ENCODE results near the gene ASH1L.
"Not testable (repeated sequence)": the region's sequence is repeated elsewhere in the genome, so short reads cannot be mapped to it uniquely, and the experiment has no call there.

The ASH1L gene

GRCh38 chr1:155328856-155329255, 233.7 kb downstream of the ASH1L start:
- DNase-seq (ENCODE audit: low read depth in 2 of 2) = not testable (repeated sequence)

GRCh38 chr1:155327981-155328380, 234.6 kb downstream of the ASH1L start:
- no peak for DNase-seq (ENCODE audit: low read depth in 2 of 2)

GRCh38 chr1:155326631-155327037, 236.0 kb downstream of the ASH1L start:
- DNase-seq (ENCODE audit: low read depth in 2 of 2) = no peak

GRCh38 chr1:155326020-155326526, 236.5 kb downstream of the ASH1L start:
- no peak for DNase-seq (ENCODE audit: low read depth in 2 of 2)

- no peak for DNase-seq (ENCODE audit: low read depth in 2 of 2)
Measured at GRCh38 chr1:155325603-155325893, 237.1 kb downstream of the ASH1L start.

GRCh38 chr1:155324717-155325602, 237.6 kb downstream of the ASH1L start:
- no peak for DNase-seq (ENCODE audit: low read depth in 2 of 2)

- peak; percentile 90 to 92 for DNase-seq (ENCODE audit: low read depth in 2 of 2)
Measured at GRCh38 chr1:155324037-155324716, 238.4 kb downstream of the ASH1L start.

GRCh38 chr1:155323729-155324036, 238.9 kb downstream of the ASH1L start:
- peak; percentile 78 to 80 for DNase-seq (ENCODE audit: low read depth in 2 of 2)

GRCh38 chr1:155322953-155323728, 239.5 kb downstream of the ASH1L start:
- DNase-seq (ENCODE audit: low read depth in 2 of 2) = peak; percentile 75 to 80

- no peak for DNase-seq (ENCODE audit: low read depth in 2 of 2)
Measured at GRCh38 chr1:155322571-155322952, 240.0 kb downstream of the ASH1L start.

- no peak for DNase-seq (ENCODE audit: low read depth in 2 of 2)
Measured at GRCh38 chr1:155321639-155322503, 240.7 kb downstream of the ASH1L start.

GRCh38 chr1:155320661-155321617, 241.7 kb downstream of the ASH1L start, which contains the start of gene RUSC1:
RUSC1 (plus strand) TSS chr1:155320894; CDS start chr1:155321774, 880 bp downstream.
- DNase-seq (ENCODE audit: low read depth in 2 of 2) = peak; percentile 59 to 68

GRCh38 chr1:155320252-155320651, 242.4 kb downstream of the ASH1L start:
- DNase-seq (ENCODE audit: low read depth in 2 of 2) = no peak

GRCh38 chr1:155319536-155319935, 243.1 kb downstream of the ASH1L start:
- DNase-seq (ENCODE audit: low read depth in 2 of 2) = no peak

- DNase-seq (ENCODE audit: low read depth in 2 of 2) = no peak
Measured at GRCh38 chr1:155318082-155318481, 244.5 kb downstream of the ASH1L start.

GRCh38 chr1:155316922-155317321, 245.7 kb downstream of the ASH1L start:
- DNase-seq (ENCODE audit: low read depth in 2 of 2) = no peak

GRCh38 chr1:155313261-155313660, 249.3 kb downstream of the ASH1L start:
- DNase-seq (ENCODE audit: low read depth in 2 of 2) = no peak

- no peak for DNase-seq (ENCODE audit: low read depth in 2 of 2)
Measured at GRCh38 chr1:155309423-155310021, 253.1 kb downstream of the ASH1L start.

- DNase-seq (ENCODE audit: low read depth in 2 of 2) = peak; percentile 97
Measured at GRCh38 chr1:155308493-155309422, 253.8 kb downstream of the ASH1L start, which contains the start of gene FDPS. FDPS (plus strand) TSS chr1:155308866; CDS start chr1:155309790, 924 bp downstream.

Data from stimulated activated CD8-positive, alpha-beta memory T cell treated with anti-CD3 and anti-CD28 coated beads, Interleukin-15, amount 100 ng/mL, for 48 hours (primary cell).